Endometrial microvascular endothelial cells (primary cell): Measurements from ENCODE around the gene PTGES2. TPM values are rescaled to one million over a fixed set of nuclear protein-coding genes. Genes with fewer than 3 reads are reported as not detected.
"Not testable (repeated sequence)": the region's sequence is repeated elsewhere in the genome, so short reads cannot be mapped to it uniquely, and the experiment has no call there.

ENCODE experiments used
- in situ Hi-C: cut with HindIII; loops from 2 replicates; pipeline ENCODE4 v1.10.0; 2017; ENCODE audit warnings: low sequenced_read_pairs, low pct_unique_long_range_greater_than_20kb; ENCODE audit errors: inconsistent ontology term
- total RNA-seq: library from RNA; depleted of rRNA; stranded (reverse); fragments of >200 nt; gene quantifications from one replicate; pipeline ENCODE4 v1.2.3, GENCODE V29; 2015; ENCODE audit errors: inconsistent ontology term

Gene PTGES2
- total RNA-seq, 1 donor from 2014 or later, result 96.1 TPM

DNA sequence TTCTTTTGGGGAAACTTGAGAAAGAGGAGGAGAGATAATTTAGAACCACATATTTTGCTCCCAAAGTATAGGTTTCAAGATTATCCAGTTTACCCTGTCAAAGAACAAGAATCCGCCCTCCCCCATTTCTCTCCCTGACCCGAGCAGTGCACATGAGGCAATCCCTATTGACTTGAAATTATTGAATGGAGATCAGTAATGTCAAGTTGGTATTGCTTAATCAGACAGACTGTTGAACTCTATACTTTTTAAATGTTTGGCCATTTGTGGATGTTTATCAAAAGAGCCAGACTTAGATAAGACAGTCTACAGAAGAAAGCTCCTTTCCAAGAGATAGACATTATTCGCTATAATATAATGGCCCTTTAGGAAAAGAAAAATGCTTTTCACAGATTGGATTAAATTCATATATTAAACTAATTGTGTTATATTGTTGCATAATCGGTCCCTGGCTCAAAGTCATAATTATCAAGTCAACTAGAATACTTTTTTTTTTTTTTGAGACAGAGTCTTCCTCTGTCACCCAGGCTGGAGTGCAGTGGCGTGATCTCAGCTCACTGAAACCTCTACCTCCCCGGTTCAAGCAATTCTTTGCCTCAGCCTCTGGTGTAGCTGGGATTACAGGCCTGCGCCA, 54.2 kb downstream of the PTGES2 start:
- in situ Hi-C loops, result no loop called here

DNA sequence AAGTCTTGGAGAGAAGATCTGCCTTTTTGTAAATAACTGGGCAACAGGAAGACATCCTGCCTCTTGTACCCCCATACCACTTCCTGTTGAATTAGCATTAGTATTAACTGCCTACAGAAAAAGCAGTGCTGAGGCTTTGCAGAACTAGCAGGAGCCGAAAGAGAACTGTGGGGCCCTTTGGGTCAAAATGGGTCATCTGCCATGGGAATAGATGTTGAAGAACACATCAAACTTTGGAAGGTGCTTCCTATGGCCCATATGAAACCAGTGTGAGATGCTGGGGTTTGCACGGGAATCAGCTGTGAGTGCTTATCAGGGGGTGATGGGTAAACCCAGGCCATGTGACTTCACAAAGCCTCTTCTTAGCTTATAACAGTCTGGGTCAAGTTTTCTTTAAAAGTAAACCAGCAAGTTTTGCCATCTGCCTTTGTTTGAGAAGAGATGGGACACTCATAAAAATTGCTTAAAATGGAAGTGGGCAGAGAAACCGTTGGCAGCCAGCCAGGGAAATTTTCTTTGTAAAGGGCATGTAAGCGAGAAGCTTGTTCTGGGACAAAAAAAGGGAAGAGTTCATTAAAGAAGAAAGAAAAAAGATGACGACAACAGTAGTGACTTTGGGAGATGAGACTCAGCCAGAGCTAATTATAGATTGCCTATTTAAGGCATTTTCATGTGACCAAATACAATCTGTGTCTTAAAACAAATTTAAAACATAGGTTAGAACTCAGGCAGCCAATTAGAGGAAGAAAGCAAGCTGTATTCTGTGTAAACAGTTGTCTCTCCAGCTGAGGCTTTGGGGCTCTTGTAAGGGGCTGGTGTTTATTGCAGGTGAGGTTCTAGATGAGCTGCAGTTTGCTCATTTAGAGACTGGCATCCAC, 55.1 kb downstream of the PTGES2 start:
- in situ Hi-C loops, result no loop called here

GRCh38 chr9:128071475-128071874, 56.1 kb downstream of the PTGES2 start:
- in situ Hi-C loops, result not testable (repeated sequence)

DNA sequence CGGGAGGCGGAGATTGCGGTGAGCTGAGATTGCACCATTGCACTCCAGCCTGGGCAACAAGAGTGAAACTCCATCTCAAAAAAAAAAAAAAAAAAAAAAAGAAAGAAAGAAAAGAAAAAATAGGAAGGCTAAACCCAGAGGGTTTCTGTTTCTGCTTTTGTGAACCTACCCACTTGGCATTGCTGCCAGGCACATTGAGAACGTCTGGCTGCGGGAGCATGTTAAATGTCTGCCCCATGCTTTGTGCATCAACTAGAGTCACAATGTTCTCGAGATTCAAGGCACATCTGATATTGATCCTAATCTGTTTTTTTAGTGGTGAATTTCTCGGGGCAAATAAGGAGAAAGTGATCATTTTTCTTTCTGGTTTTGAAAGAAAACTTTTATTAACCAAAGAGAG, 56.7 kb downstream of the PTGES2 start:
- in situ Hi-C loops, result no loop called here

Other genes starting within 250 kb of the PTGES2 start
- gene ST6GALNAC6, start 228.1 kb downstream of the PTGES2 start, total RNA-seq, result 50.3 TPM
- 107 TPM for gene ST6GALNAC4, start 210.7 kb downstream of the PTGES2 start, total RNA-seq
- not detected for gene PIP5KL1, start 197.0 kb downstream of the PTGES2 start, total RNA-seq
- gene DPM2, start 189.9 kb downstream of the PTGES2 start, total RNA-seq, result 13.8 TPM
- 4.6 TPM for gene EEIG1, start 146.7 kb downstream of the PTGES2 start, total RNA-seq
- gene NAIF1, start 60.4 kb downstream of the PTGES2 start, total RNA-seq, result 12.9 TPM
- 23.6 TPM for gene SLC25A25, start 59.5 kb downstream of the PTGES2 start, total RNA-seq
- not detected for gene LCN2, start 21.7 kb upstream of the PTGES2 start, total RNA-seq
- gene BBLN, start 32.5 kb upstream of the PTGES2 start, total RNA-seq, result 151 TPM
- 47.3 TPM for gene CIZ1, start 63.8 kb upstream of the PTGES2 start, total RNA-seq
- gene DNM1, start 75.7 kb upstream of the PTGES2 start, total RNA-seq, result not detected
- 60.6 TPM for gene GOLGA2, start 148.3 kb upstream of the PTGES2 start, total RNA-seq
- 8.1 TPM for gene SWI5, start 148.5 kb upstream of the PTGES2 start, total RNA-seq
- gene TRUB2, start 194.7 kb upstream of the PTGES2 start, total RNA-seq, result 20.8 TPM
- gene COQ4, start 195.1 kb upstream of the PTGES2 start, total RNA-seq, result 50.6 TPM
- gene SLC27A4, start 212.8 kb upstream of the PTGES2 start, total RNA-seq, result 46.2 TPM
- 75.4 TPM for gene URM1, start 243.6 kb upstream of the PTGES2 start, total RNA-seq